IMR-90 (cell line): ENCODE results near the gene ZXDA.

ENCODE experiments used
- CEBPB ChIP-seq: IDR thresholded peaks from 2 replicates; pipeline ENCODE4 v1.6.1; 2012; ENCODE audit warnings: low read depth, low read length, improper control_type of control experiment
- CTCF ChIP-seq: conservative IDR thresholded peaks from 2 replicates; pipeline ENCODE4 v1.5.1; 2012; ENCODE audit warnings: mild to moderate bottlenecking, low read depth, low read length, improper control_type of control experiment
- FOS ChIP-seq: fragments of 150-350 bp; IDR thresholded peaks from 2 replicates; pipeline ENCODE4 v1.6.1; 2016; ENCODE audit warnings: low read depth, low read length
- MAFK ChIP-seq: IDR thresholded peaks from 2 replicates; pipeline ENCODE4 v1.6.1; 2012; ENCODE audit warnings: low read depth, low read length, improper control_type of control experiment
- MAZ ChIP-seq: IDR thresholded peaks from 2 replicates; pipeline ENCODE4 v1.6.1; 2012; ENCODE audit warnings: low read depth, mild to moderate bottlenecking, low read length, improper control_type of control experiment, moderate library complexity, borderline replicate concordance
- NFE2L2 ChIP-seq: fragments of 150-350 bp; IDR thresholded peaks from 2 replicates; pipeline ENCODE4 v1.6.1; 2016; ENCODE audit warnings: low read depth, mild to moderate bottlenecking, low read length
- POLR2A ChIP-seq: IDR thresholded peaks from 2 replicates; pipeline ENCODE4 v1.6.1; 2012; ENCODE audit warnings: mild to moderate bottlenecking, low read depth, low read length
- RCOR1 ChIP-seq: IDR thresholded peaks from 2 replicates; pipeline ENCODE4 v1.6.1; 2012; ENCODE audit warnings: mild to moderate bottlenecking, low read length, improper control_type of control experiment; ENCODE audit not compliant: insufficient replicate concordance
- SMC3 ChIP-seq: fragments of 150-350 bp; IDR thresholded peaks from 2 replicates; pipeline ENCODE4 v1.6.1; 2016; ENCODE audit warnings: low read depth, mild to moderate bottlenecking, antibody characterized with exemption, low read length, moderate library complexity

- TF ChIP-seq CEBPB (no peak), CTCF (no peak), POLR2A (no peak), NFE2L2 (no peak), FOS (no peak), MAZ (no peak), SMC3 (no peak), RCOR1 (no peak), MAFK (no peak)
Observed at GRCh38 chrX:57904176-57904880, 5.9 kb downstream of the ZXDA start.
